Keratinocyte (primary cell): ENCODE data around the gene ZNHIT3.

Experiments used
- CTCF ChIP-seq, 3 experiments: IDR thresholded peaks in 1 of 3; conservative IDR thresholded peaks in 1 of 3; optimal IDR thresholded peaks in 1 of 3; 2 replicates in 2 of 3; 3 replicates in 1 of 3; pipeline versions ENCODE3 to v1.5.1; 2011; ENCODE audit warnings: low read length in 3 of 3, mild to moderate bottlenecking in 3 of 3, moderate library complexity in 2 of 3, control low read depth in 1 of 3, inconsistent platforms in 1 of 3; ENCODE audit not compliant: insufficient read depth in 2 of 3; ENCODE audit errors: extremely low read depth in 1 of 3
- EZH2 ChIP-seq: IDR thresholded peaks from one replicate; pipeline ENCODE4 v1.6.1; 2012; ENCODE audit warnings: inconsistent platforms, mild to moderate bottlenecking, low read length, moderate library complexity

- TF ChIP-seq CTCF (optimal IDR thresholded peaks at IDR 0.05 in 1 of 3, IDR thresholded peaks at IDR 0.05 in 1 of 3, conservative IDR thresholded peaks at IDR 0.05 in 1 of 3; ENCODE audit: extremely low read depth in 1 of 3, insufficient read depth in 2 of 3, low read length in 3 of 3) (no peak), EZH2 (no peak)
Observed at GRCh38 chr17:36514856-36515255, 28.4 kb downstream of the ZNHIT3 start.
